Keratinocyte (primary cell): ENCODE results near the gene DCST1. TPM values are rescaled to one million over a fixed set of nuclear protein-coding genes. Genes with fewer than 3 reads are reported as not detected.
A peak's percentile ranks its signal among the peaks of the same experiment; 100 is the strongest.

Experiments
- DNase-seq: peaks from one replicate; pipeline ENCODE4 v3.0.0-alpha.2; 2011; ENCODE audit warnings: low read depth, missing footprints, low spot score
- FAIRE-seq: peaks from 2 replicates; lab custom pipeline; 2011; peaks lifted over from hg19 to GRCh38; lab: Jason Lieb, UNC
- H2AFZ ChIP-seq: 2 replicates; pipeline ENCODE4 v1.6.0; 2012; ENCODE audit warnings: low read length, control low read depth, inconsistent platforms; ENCODE audit not compliant: control insufficient read depth
- H3K27ac ChIP-seq: 2 replicates; pipeline ENCODE4 v1.5.1; 2011; ENCODE audit warnings: low read length; ENCODE audit not compliant: control insufficient read depth, insufficient read depth
- H3K27me3 ChIP-seq: 3 replicates; pipeline ENCODE4 v1.6.0; 2011; ENCODE audit warnings: low read length; ENCODE audit not compliant: control insufficient read depth, insufficient read depth; ENCODE audit errors: extremely low read depth
- H3K36me3 ChIP-seq, 2 experiments: 2 replicates in 1 of 2; 3 replicates in 1 of 2; pipeline ENCODE4 v1.5.1; 2011; ENCODE audit warnings: low read length in 2 of 2, mild to moderate bottlenecking in 1 of 2; ENCODE audit not compliant: control insufficient read depth in 2 of 2, insufficient read depth in 2 of 2; ENCODE audit errors: extremely low read depth in 1 of 2
- H3K4me1 ChIP-seq: 3 replicates; pipeline ENCODE4 v1.5.1; 2011; ENCODE audit warnings: low read length; ENCODE audit not compliant: control insufficient read depth, insufficient read depth; ENCODE audit errors: extremely low read depth
- H3K4me2 ChIP-seq: 3 replicates; pipeline ENCODE4 v1.6.0; 2011; ENCODE audit warnings: low read depth, low read length; ENCODE audit not compliant: control insufficient read depth, insufficient read depth; ENCODE audit errors: extremely low read depth
- H3K4me3 ChIP-seq, 3 experiments: fragments of 200-600 bp in 1 of 3; sonication (generic) in 1 of 3; 2 replicates in 2 of 3; 3 replicates in 1 of 3; pipeline ENCODE4 v1.5.1; 2011 to 2016; ENCODE audit warnings: low read length in 3 of 3, mild to moderate bottlenecking in 3 of 3, control low read depth in 2 of 3, inconsistent platforms in 1 of 3, low read depth in 1 of 3, mixed read lengths in 1 of 3, mixed run types in 1 of 3, moderate library complexity in 1 of 3; ENCODE audit not compliant: control insufficient read depth in 2 of 3, insufficient read depth in 2 of 3; ENCODE audit errors: extremely low read depth in 1 of 3
- H3K79me2 ChIP-seq: 2 replicates; pipeline ENCODE4 v1.6.0; 2012; ENCODE audit warnings: low read length; ENCODE audit not compliant: control insufficient read depth, insufficient read depth
- H3K9ac ChIP-seq: 3 replicates; pipeline ENCODE4 v1.6.0; 2011; ENCODE audit warnings: low read length; ENCODE audit not compliant: control insufficient read depth, insufficient read depth; ENCODE audit errors: extremely low read depth
- H3K9me1 ChIP-seq: 3 replicates; pipeline ENCODE4 v1.6.0; 2011; ENCODE audit warnings: low read length; ENCODE audit not compliant: control insufficient read depth, insufficient read depth; ENCODE audit errors: extremely low read depth
- H3K9me3 ChIP-seq: 2 replicates; pipeline ENCODE4 v1.5.1; 2012; ENCODE audit warnings: low read depth, low read length; ENCODE audit not compliant: control insufficient read depth
- H4K20me1 ChIP-seq: 3 replicates; pipeline ENCODE4 v1.6.0; 2011; ENCODE audit warnings: low read length; ENCODE audit not compliant: control insufficient read depth, insufficient read depth; ENCODE audit errors: extremely low read depth
- CTCF ChIP-seq, 3 experiments: IDR thresholded peaks in 1 of 3; conservative IDR thresholded peaks in 1 of 3; optimal IDR thresholded peaks in 1 of 3; 2 replicates in 2 of 3; 3 replicates in 1 of 3; pipeline versions ENCODE3 to v1.5.1; 2011; ENCODE audit warnings: low read length in 3 of 3, mild to moderate bottlenecking in 3 of 3, moderate library complexity in 2 of 3, control low read depth in 1 of 3, inconsistent platforms in 1 of 3; ENCODE audit not compliant: insufficient read depth in 2 of 3; ENCODE audit errors: extremely low read depth in 1 of 3
- EZH2 ChIP-seq: IDR thresholded peaks from one replicate; pipeline ENCODE4 v1.6.1; 2012; ENCODE audit warnings: inconsistent platforms, mild to moderate bottlenecking, low read length, moderate library complexity
- dilution Hi-C: fragments of 300-500 bp; cut with MboI; formaldehyde crosslinking; loops from one replicate; pipeline ENCODE4 v1.7.0; 2020; ENCODE audit warnings: low sequenced_read_pairs; ENCODE audit not compliant: extremely low pct_ligation_motif_present
- polyA plus RNA-seq, 5 experiments: library from polyadenylated mRNA; depleted of rRNA in 3 of 5; stranded (reverse) in 3 of 5; stranded (forward) in 1 of 5; unstranded in 1 of 5; fragments of >200 nt; gene quantifications; 1 replicate in 1 of 5; 2 replicates in 3 of 5; 3 replicates in 1 of 5; pipeline versions ENCODE4 v1.2.1 to v1.2.3, GENCODE V29; 2011 to 2012; ENCODE audit warnings: missing spikeins in 2 of 5, low read depth in 1 of 5, low replicate concordance in 1 of 5

DCST1 gene
- polyA plus RNA-seq, 1 donor (not counting 4 experiments of a cell fraction or from before 2014, with no cell fraction given), result not detected

DNA sequence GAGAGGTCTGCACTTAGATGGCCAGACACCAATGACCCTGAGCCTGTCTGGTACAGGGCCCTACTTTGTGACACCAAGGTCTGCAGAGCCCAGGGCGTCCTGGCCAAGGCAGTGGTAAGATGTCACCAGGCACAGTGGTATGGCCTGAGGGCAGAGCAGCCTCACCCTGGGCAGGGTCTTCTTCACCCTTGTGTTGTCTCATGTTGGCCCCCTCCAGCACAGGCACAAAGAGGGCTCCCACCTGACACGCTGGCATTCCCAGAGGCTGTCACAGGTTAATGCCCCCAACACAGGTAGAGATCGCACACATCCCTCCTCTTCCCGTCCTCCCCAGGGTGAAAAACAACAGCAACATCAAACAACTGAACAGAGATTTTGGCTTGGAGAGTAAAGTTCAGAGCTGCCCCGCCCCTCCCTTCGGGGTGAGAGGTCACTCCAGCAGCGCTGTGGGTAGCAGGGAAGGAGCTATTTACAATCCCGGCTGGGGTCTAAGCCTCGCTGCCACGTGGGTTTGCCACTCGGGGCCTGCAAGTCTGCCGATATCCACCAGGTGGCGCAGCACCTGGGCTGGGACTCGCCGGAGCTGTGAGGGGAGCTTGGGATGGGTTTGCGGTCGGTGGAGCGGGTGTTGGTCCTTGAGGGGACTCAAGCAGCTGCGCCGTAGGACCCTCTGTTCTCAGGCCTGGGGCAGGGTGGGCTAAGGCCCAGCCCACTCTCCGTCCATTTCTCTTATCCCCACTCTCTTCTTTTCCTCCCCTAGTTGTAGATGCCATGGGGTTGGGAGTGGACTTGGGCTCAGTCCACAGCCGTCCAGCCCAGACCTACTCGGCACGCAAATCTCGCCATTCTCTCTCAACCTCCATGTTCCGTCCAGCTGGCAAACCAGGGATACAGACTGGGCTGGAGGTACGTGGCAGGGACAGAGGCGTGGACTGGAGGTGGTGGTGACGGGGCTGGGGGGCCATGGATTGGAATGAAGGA lies 57.7 kb downstream of the DCST1 start:
- dilution Hi-C loops, result no loop called here
- H3K9ac ChIP-seq, result peak overlapping the region; percentile 42

GRCh38 chr1:155092131-155092530 lies 58.5 kb downstream of the DCST1 start:
- no peaks in the 10 kb centered on the region for H3K9me3 ChIP-seq
- TF ChIP-seq CTCF (optimal IDR thresholded peaks at IDR 0.05 in 1 of 3, IDR thresholded peaks at IDR 0.05 in 1 of 3, conservative IDR thresholded peaks at IDR 0.05 in 1 of 3; ENCODE audit: extremely low read depth in 1 of 3, insufficient read depth in 2 of 3, low read length in 3 of 3) (no peak), EZH2 (no peak)
- H3K4me3 ChIP-seq, result no peak overlapping the region
- no peaks in the 10 kb centered on the region for H4K20me1 ChIP-seq
- peaks cover 9% of the 10 kb centered on the region for H3K4me1 ChIP-seq
- no peak overlapping the region for H2AFZ ChIP-seq
- peaks cover 3% of the 10 kb centered on the region for H3K27me3 ChIP-seq
- FAIRE-seq, result no peak
- no peak overlapping the region for H3K9ac ChIP-seq
- H3K9me1 ChIP-seq, result no peaks in the 10 kb centered on the region
- no peak overlapping the region for H3K27ac ChIP-seq
- H3K36me3 ChIP-seq, result no peaks in the 10 kb centered on the region
- no peaks in the 10 kb centered on the region for H3K79me2 ChIP-seq
- DNase-seq, result no peak
- dilution Hi-C loops, result no loop called here
- H3K4me2 ChIP-seq, result no peak overlapping the region

More for the DNA sequence above, 57.7 kb downstream of the DCST1 start:
- Histone ChIP-seq H3K4me2 (peak overlapping the region; percentile 55), H2AFZ (peak overlapping the region; percentile 86), H3K36me3 (no peaks in the 10 kb centered on the region), H3K4me3 (no peak overlapping the region), H4K20me1 (no peaks in the 10 kb centered on the region), H3K4me1 (peaks cover 9% of the 10 kb centered on the region), H3K9me1 (no peaks in the 10 kb centered on the region), H3K79me2 (no peaks in the 10 kb centered on the region), H3K27ac (no peak overlapping the region), H3K27me3 (peaks cover 3% of the 10 kb centered on the region), H3K9me3 (no peaks in the 10 kb centered on the region)
- no peak for DNase-seq
- FAIRE-seq, result no peak
- TF ChIP-seq CTCF (optimal IDR thresholded peaks at IDR 0.05 in 1 of 3, IDR thresholded peaks at IDR 0.05 in 1 of 3, conservative IDR thresholded peaks at IDR 0.05 in 1 of 3; ENCODE audit: extremely low read depth in 1 of 3, insufficient read depth in 2 of 3, low read length in 3 of 3) (peak; percentile 94 to 98 (median 96)), EZH2 (no peak)
